HG03378 (cell line): ENCODE results near the gene DMD.
"Not testable (repeated sequence)": the region's sequence is repeated elsewhere in the genome, so short reads cannot be mapped to it uniquely, and the experiment has no call there.

Experiments used
- ATAC-seq: cut with Tn5 transposase; IDR thresholded peaks from one replicate; pipeline ENCODE4 v1.9.1; 2021; ENCODE audit warnings: mild to moderate bottlenecking, moderate library complexity; ENCODE audit not compliant: unreplicated experiment

DMD gene

DNA sequence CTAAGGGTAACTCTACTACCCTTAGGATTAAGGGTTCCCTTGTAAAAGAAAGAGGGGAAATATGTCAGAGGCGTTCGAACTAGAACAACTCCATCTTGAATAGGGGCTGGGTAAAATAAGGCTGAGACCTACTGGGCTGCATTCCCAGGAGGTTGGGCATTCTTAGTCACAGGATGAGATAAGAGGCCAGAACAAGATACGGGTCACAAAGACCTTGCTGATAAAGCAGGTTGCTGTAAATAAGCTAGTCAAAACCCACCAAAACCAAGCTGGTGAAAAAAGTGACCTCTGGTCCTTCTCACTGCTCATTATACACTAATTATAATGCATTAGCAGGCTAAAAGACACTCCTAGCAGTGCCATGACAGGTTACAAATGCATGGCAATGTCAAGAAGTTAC is 922.0 kb downstream of the DMD start:
- ATAC-seq: no peak

DNA sequence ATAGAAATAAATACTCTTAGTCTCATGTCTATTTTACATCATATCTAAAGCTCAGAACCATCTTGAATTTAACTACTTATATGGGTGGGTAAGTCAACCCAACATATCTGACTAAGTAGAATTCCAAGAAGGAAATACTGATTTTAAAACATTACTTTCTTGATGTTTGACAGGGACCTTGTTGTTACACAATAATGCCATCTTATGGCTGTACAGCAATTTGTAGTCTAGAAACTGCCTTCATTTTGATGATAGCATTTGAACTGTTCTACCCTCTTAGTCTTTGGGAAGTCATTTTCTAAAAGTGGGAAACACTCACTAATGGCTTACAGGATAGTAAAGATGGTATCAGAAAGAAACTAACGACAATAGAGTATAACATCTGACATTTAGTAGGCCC is 929.5 kb downstream of the DMD start:
- no peak for ATAC-seq

- ATAC-seq: no peak
Measured at GRCh38 chrX:32280921-32281320, 930.4 kb downstream of the DMD start.

- ATAC-seq: no peak
Measured at GRCh38 chrX:32280489-32280888, 930.9 kb downstream of the DMD start.

DNA sequence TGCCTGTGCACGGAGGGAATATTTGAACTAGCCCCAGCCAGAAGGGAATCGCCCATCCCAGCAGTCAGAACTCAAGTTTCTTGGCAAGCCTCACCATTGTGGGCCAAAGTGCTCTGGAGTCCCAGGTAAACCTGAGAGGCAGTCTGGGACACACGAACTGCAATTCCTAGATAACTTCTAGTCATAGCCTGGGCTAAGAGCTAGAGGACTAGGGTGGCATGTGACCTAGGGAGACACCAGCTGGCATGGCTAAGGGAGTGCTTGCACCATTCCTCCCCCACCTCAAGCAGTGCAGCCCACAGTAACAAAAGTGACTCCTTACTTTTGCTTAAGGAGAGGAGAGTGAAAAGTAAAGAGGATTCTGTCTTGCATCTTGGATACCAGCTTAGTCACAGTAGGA is 935.2 kb downstream of the DMD start:
- no peak for ATAC-seq

DNA sequence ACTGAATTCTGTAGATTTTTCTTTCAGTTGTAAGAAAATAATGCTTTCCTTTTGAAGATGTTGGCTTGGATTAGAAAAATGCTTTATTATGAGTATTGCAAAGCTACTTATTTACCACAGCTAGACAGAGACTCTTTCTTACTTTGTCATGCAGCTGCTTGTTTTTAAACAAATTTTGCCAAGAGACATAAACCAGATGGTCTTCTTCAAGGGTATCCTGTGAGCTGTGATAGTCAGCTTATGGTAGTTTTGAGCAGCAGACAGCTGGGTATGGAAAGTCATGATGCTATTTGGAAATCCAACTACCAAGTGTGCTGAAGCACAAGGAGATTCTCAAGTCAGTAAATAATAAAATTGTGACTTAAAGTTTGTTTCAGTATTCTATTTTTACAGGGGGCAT is 941.5 kb downstream of the DMD start:
- no peak for ATAC-seq

DNA sequence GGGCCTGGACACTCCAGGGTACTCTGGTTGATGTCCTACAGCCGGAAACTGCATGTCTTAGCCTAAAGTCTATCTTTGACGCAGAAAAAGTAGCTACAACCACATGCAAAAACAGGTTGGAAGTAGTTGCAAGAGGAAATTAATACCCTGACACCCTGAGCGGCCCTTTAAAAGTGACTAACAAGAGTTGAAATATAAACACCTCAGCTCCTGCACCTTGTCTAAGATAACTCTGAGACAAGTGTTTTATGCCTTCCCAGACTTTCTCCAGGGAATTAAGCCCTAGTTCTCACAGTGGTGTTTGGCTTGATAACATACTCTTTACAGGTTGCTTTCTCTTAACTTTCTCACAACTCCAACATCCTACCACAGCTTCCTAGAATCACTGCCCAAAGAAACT is 943.1 kb downstream of the DMD start:
- no peak for ATAC-seq

DNA sequence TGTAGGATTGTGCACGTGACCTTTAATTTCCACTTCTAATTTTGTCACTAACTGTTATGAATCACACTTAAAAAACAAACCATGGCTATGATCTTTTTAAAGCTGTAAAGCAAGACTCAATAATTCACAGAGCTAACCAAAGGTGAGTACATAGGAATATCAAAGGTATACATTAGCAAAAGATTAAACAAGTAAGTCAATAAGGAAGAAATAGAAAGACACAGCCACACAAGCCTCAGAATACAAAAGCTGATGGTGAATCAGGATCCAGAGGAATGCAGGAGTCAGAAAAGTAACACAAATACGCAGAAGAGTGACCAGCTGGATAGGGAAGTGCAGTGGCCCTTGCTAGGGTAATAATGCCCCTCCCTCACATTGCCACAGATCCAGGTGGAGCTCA is 943.6 kb downstream of the DMD start:
- no peak for ATAC-seq

GRCh38 chrX:32246675-32247074 is 964.7 kb downstream of the DMD start:
- not testable (repeated sequence) for ATAC-seq

DNA sequence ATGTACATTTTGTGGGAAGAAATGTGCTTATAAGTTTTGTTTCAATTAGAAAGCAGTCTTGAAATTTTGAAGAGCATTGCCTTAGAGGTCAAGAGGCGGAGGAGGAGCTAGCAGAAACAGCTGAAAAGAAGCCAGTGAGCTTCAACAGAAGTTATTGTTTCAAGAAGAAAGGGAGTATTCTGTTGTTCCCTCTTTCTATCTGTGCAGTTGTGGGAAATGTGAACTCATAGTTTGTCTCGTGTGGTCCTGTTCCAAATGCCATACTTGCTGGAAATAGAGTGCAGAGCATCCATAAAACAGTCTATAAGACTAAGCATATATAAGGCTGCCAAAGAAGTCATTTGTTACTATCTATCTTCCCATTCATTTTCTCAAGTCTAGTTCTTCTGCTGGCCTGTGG is 1015.7 kb downstream of the DMD start:
- ATAC-seq: no peak

DNA sequence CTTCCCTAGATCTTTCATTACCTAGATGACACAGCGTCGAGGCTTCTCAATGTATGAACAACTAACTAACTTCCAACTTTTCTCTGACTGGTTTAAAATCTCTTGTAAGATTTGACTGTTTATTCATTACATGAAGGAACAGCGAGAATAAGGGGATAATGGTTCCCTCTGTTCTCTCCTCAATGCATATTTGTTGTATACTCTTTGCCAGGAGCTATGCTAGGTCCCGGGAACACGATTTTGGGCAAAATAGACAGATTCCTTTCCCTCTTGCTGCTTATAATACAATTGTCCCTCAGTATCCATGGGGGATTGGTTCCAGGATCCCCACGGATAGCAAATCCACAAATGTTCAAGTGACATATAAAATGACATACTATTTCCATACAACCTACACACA is 1020.0 kb downstream of the DMD start:
- no peak for ATAC-seq

DNA sequence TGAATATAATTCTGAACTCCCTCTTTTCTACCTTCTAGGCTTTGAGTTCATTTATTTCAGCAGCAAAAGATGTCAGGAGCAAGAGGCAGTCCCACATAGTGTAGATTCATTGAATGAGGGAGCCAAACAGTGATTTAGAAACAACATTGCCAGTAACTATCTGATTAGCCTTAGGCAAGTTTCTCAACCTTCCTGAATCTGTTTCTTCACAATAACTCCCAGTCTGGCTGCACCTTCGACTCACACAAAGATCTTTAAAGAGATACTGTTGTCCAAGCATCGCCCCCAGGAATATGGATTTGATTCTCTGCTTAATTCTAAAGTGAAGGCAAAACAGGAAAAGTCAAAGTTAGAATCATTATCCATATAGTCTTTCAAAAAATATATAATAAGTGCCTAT is 1026.2 kb downstream of the DMD start:
- ATAC-seq: no peak

- ATAC-seq: no peak
Measured at GRCh38 chrX:32183066-32183465, 1028.3 kb downstream of the DMD start.

- ATAC-seq: no peak
Measured at GRCh38 chrX:32176510-32176909, 1034.8 kb downstream of the DMD start.

- no peak for ATAC-seq
Measured at GRCh38 chrX:32170481-32170880, 1040.9 kb downstream of the DMD start.

DNA sequence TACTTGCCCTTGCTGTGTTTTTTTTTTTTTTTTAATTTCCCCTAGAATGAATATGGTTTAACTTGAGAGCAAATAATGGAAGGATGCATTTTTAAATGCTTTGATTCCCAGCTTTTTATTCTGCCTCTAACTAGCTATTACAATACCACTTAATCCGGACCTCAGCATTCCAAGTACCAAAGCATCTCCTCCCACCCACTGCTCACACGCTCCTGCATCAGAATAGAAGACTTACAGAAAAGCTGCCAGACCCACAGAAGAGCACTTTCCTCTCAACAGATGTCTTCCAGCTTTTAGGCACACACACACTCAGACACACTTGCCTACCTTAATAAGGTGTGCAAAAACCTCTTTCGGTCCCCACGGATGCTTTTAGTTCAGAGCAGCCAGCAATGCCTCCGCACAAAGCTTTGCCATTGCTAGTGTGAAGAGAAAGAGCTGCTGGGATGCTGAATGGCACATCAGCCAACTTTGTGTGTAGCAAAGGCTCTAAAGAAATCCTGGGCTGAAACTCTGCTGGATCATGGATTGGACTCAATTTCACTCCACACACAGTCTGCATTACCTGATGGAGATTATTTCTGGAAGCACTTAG is 1056.2 kb downstream of the DMD start:
- no peak for ATAC-seq

DNA sequence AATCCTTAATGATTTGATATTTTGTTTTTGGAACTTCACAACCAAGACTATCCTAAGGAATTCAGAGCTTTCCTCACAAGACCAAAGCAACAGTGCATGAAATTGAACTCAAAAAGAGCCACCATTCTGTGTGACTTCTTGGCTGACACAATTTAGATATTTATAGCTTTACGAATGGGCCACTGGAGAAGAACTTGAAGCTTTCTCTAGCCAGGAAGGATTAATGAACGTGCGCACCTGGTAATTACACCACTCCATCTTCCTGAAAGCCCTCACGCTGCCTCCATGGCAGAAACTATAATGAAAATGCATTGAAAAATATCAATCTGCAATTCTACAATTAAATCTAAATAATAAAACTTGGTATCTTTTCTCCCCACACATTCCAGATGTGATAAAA is 1057.8 kb downstream of the DMD start:
- no peak for ATAC-seq

DNA sequence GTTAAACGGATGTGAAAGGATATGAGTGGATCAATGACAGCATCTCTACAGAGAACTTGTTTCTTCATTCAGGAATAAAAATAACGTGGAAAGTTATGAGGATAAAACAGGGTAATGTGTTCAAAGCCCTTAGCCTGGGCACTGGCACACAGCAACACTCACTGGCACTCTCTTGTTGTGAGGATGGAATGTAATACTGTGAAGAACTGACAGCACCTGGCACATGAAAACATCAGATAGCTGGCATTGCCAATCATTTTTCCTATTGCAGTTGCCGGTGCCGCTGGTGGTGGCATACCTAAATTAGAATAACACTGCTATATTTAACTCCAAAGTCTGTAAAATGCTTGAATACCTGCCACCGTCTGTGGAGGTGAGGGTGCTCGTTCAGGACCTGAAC is 1061.2 kb downstream of the DMD start:
- ATAC-seq: no peak

DNA sequence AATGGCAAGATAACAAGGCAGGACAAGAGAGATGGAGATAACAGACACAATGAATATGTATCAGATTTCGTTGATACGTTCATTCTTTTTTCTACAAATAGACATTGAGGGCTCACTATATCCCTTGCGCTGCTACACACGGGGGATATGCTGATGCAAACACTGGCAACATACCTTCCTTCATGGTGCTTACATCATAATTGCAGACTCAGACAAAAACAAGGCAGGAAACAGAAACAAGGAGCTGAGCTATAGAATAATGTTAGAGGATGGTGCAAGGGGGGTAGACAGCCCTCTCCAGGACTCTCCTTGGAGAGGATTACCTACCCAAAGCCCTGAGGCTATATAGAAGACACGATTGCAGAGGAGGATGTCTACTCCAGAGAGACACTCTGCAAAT is 1069.5 kb downstream of the DMD start:
- no peak for ATAC-seq

DNA sequence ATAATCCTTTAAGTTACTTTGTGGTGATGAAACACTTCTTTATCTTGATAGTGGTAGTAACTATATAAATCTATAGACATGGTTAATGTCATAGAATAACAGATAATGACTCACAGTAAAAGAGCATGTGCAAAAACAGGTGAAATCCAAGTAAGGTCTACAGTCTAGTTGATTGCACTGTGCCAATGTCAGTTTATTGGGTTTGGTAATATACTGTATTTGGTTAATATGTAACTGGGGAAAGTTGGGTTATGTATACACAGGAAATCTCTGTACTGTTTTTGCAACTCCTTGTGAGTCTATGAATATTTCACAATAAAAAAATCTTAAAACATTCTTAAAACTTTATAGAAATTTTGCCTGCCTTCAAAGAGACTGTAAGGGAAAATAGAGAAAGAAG is 1071.9 kb downstream of the DMD start:
- ATAC-seq: no peak

GRCh38 chrX:32137525-32137924 is 1073.8 kb downstream of the DMD start:
- ATAC-seq: no peak

- ATAC-seq: no peak
Measured at GRCh38 chrX:32126997-32127396, 1084.4 kb downstream of the DMD start.

GRCh38 chrX:32118832-32119231 is 1092.5 kb downstream of the DMD start:
- ATAC-seq: no peak

DNA sequence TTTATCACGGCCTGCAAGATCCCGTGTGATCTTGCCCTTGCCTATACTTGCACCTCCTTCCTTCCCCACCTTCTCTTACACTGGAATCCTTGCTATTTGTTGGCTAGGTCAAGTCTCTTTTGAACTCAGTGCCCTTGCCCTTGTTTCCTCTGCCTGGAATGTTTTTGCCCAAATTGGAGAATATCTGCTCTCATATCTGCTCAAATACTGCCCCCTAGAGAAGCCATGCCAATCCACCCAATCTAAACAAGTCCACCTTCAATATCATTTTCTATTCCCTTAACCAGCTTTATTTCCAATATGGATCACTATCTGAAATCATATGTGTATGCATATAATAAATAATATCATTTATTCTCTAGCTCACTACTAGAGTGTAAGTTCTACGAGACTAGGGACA is 1095.3 kb downstream of the DMD start:
- ATAC-seq: no peak
